HEK293T (cell line): ENCODE data around the gene GZMM.

Experiments
- ARNT ChIP-seq: fragments of 450-650 bp; IDR thresholded peaks from 2 replicates; pipeline ENCODE4 v1.6.1; 2017; ENCODE audit warnings: mild to moderate bottlenecking
- BHLHE40 ChIP-seq: fragments of 450-650 bp; IDR thresholded peaks from 2 replicates; pipeline ENCODE4 v1.6.1; 2016; ENCODE audit warnings: mild to moderate bottlenecking, moderate library complexity, borderline replicate concordance
- ELF4 ChIP-seq: fragments of 450-650 bp; IDR thresholded peaks from 2 replicates; pipeline ENCODE4 v1.6.1; 2017; ENCODE audit warnings: antibody characterized with exemption
- FOXK2 ChIP-seq: fragments of 450-650 bp; IDR thresholded peaks from 2 replicates; pipeline ENCODE4 v1.6.1; 2016; ENCODE audit warnings: mild to moderate bottlenecking
- FOXM1 ChIP-seq: fragments of 450-650 bp; IDR thresholded peaks from 2 replicates; pipeline ENCODE4 v1.6.1; 2017; ENCODE audit warnings: mild to moderate bottlenecking, borderline replicate concordance
- HDGF ChIP-seq: fragments of 450-650 bp; IDR thresholded peaks from 2 replicates; pipeline ENCODE4 v1.6.1; 2017; ENCODE audit warnings: antibody characterized with exemption, borderline replicate concordance
- L3MBTL2 ChIP-seq: fragments of 450-650 bp; conservative IDR thresholded peaks from 2 replicates; pipeline ENCODE4 v1.6.1; 2016; ENCODE audit warnings: mild to moderate bottlenecking
- SP1 ChIP-seq: fragments of 450-650 bp; IDR thresholded peaks from 2 replicates; pipeline ENCODE4 v1.6.1; 2017
- SUZ12 ChIP-seq: fragments of 450-650 bp; IDR thresholded peaks from 2 replicates; pipeline ENCODE4 v1.6.1; 2016; ENCODE audit warnings: mild to moderate bottlenecking
- ZNF384 ChIP-seq: fragments of 450-650 bp; IDR thresholded peaks from 2 replicates; pipeline ENCODE4 v1.6.1; 2016
- TF ChIP-seq, protein P1 (sequence below): fragments of 450-650 bp; IDR thresholded peaks from 2 replicates; pipeline ENCODE4 v1.6.1; 2016

DNA sequence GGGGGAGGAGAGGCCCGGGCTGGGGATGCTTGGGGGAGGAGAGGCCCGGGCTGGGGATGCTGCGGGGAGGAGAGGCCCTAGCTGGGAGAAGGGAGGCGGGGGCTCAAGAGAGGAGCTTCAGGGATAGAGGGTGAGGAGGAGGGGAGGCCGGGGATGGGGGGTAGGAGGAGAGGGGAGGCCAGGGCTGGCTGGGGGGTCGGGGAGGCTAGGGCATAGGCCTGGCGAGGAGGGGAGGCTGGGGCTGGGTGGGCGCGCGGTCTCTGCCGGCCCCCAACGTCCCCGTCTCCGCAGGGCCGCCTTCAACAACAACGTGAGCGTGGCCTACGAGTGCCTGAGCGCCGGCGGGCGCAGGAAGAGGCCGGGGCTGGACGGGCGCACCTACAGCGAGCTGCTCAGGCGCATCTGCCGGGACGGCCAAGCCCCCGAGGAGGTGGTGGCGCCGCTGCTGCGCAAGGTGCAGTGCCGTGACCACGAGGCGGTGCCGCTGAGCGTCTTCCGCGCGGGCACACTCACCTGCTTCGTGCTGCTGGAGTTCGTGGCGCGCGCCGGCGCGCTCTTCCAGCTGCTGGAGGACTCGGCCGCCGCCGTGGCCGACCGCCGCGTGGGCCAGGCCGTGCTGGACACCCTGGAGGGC, 25.1 kb upstream of the GZMM start:
- TF ChIP-seq ARNT (no peak), SP1 (no peak), ELF4 (no peak), HDGF (no peak), FOXM1 (no peak), BHLHE40 (no peak), FOXK2 (no peak), L3MBTL2 (no peak), ZNF384 (no peak), SUZ12 (no peak)
- TF ChIP-seq, protein P1, sequence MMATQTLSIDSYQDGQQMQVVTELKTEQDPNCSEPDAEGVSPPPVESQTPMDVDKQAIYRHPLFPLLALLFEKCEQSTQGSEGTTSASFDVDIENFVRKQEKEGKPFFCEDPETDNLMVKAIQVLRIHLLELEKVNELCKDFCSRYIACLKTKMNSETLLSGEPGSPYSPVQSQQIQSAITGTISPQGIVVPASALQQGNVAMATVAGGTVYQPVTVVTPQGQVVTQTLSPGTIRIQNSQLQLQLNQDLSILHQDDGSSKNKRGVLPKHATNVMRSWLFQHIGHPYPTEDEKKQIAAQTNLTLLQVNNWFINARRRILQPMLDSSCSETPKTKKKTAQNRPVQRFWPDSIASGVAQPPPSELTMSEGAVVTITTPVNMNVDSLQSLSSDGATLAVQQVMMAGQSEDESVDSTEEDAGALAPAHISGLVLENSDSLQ = no peak
